ENCODE results near the gene CYTH4. TPM values are rescaled to one million over a fixed set of nuclear protein-coding genes. Genes with fewer than 3 reads are reported as not detected.
"Not testable (repeated sequence)": the region's sequence is repeated elsewhere in the genome, so short reads cannot be mapped to it uniquely, and the experiment has no call there.

Gene CYTH4
- total RNA-seq, 1 donor from 2014 or later, result not detected

DNA sequence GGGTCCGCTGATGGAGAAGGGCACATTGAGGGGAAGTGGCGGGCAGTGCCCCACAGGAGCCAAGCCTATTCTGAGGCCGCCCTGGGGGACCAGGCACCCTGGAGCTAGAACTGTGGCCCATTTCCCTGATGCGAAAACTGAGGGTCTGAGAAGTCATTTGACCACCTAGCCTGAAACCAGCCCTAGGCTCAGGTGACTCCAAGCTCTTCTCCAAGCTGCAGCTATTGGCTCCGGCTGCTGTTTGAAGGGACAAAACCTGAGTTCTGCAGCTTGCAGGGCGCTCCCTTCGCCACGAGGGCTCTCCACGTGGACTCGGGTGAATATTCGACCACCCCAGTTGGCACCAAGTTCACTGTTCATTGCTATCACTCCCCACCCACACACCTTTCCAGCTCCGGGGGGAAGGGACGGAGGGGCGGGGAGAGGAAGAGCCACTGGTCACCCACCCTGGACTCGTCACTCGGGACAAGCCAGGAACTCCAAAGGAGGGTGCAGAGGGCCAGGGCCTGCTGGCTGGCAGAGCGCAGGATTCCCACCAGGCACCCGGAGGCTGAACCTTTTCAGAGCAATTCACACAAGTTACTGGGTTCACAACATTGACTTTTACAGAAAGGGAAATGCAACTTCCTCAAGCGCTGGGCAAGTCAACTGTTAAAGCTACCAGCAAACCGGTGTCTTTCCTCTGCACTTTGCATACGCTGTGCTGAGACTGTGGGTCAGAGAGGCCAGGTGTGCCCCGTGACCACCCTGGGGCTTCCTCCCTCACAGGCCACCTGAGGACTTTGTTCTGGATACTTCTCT is 37.2 kb upstream of the CYTH4 start:
- Mint-ChIP-seq H3K27me3 (ENCODE audit: low read depth) (peaks cover 17% of the 10 kb centered on the region), H3K9me3 (ENCODE audit: low read depth) (no peaks in the 10 kb centered on the region), H3K4me1 (ENCODE audit: low read depth) (peaks cover 6% of the 10 kb centered on the region), H3K4me3 (ENCODE audit: unreplicated experiment) (no peak overlapping the region), H3K27ac (ENCODE audit: unreplicated experiment) (no peak overlapping the region), H3K36me3 (ENCODE audit: low read depth) (no peaks in the 10 kb centered on the region)
- DNase-seq (ENCODE audit: low spot score), result peak; percentile 42
- TF ChIP-seq, protein P1, sequence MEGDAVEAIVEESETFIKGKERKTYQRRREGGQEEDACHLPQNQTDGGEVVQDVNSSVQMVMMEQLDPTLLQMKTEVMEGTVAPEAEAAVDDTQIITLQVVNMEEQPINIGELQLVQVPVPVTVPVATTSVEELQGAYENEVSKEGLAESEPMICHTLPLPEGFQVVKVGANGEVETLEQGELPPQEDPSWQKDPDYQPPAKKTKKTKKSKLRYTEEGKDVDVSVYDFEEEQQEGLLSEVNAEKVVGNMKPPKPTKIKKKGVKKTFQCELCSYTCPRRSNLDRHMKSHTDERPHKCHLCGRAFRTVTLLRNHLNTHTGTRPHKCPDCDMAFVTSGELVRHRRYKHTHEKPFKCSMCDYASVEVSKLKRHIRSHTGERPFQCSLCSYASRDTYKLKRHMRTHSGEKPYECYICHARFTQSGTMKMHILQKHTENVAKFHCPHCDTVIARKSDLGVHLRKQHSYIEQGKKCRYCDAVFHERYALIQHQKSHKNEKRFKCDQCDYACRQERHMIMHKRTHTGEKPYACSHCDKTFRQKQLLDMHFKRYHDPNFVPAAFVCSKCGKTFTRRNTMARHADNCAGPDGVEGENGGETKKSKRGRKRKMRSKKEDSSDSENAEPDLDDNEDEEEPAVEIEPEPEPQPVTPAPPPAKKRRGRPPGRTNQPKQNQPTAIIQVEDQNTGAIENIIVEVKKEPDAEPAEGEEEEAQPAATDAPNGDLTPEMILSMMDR (IDR thresholded peaks at IDR 0.05), result no peak

DNA sequence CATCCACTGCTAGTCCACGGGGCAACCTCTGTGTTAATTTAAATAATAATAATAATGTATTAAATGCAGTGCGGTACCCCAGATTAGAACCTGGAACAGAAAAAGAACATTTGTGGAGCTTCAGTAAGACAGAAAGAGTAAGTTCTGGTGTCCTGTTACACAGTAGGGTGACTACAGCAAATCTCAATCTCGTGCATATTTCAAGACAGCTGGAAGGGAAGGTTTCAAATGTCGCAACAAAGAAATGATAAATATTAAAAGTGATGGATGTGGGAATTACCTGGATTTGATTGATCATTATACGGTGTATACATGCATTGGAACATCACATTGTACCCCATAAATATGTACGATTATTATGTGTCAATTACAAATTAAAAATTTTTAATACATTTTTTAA is 36.6 kb upstream of the CYTH4 start:
- H3K4me1 Mint-ChIP-seq (ENCODE audit: low read depth), result peaks cover 6% of the 10 kb centered on the region
- H3K27me3 Mint-ChIP-seq (ENCODE audit: low read depth), result peaks cover 14% of the 10 kb centered on the region
- H3K4me3 Mint-ChIP-seq (ENCODE audit: unreplicated experiment), result no peak overlapping the region
- H3K36me3 Mint-ChIP-seq (ENCODE audit: low read depth), result no peaks in the 10 kb centered on the region
- TF ChIP-seq, protein P1 (IDR thresholded peaks at IDR 0.05), result no peak
- no peaks in the 10 kb centered on the region for H3K9me3 Mint-ChIP-seq (ENCODE audit: low read depth)
- H3K27ac Mint-ChIP-seq (ENCODE audit: unreplicated experiment), result no peak overlapping the region
- no peak for DNase-seq (ENCODE audit: low spot score)

DNA sequence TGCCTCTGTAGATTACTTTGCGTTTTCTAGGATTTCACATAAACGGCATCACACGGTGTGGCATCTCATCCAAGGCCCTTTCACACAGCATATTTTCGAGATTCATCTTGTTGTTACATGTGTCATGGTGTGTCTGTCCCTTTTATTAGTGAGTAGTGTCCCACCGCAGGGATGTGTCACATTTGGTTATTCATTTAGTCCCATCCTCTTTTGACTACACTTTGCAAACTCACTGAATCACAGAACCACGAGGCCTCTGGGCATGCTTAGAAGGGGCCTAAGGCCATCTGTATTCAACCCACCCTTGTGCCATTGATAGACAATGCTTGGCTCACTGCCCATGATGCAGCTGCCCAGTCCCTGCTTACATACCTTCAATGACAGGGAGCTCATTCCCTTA is 34.1 kb upstream of the CYTH4 start:
- Mint-ChIP-seq H3K27ac (ENCODE audit: unreplicated experiment) (no peak overlapping the region), H3K4me3 (ENCODE audit: unreplicated experiment) (no peak overlapping the region), H3K36me3 (ENCODE audit: low read depth) (no peaks in the 10 kb centered on the region), H3K4me1 (ENCODE audit: low read depth) (no peaks in the 10 kb centered on the region), H3K9me3 (ENCODE audit: low read depth) (no peaks in the 10 kb centered on the region), H3K27me3 (ENCODE audit: low read depth) (peaks cover 23% of the 10 kb centered on the region)
- no peak for DNase-seq (ENCODE audit: low spot score)
- TF ChIP-seq, protein P1 (IDR thresholded peaks at IDR 0.05), result no peak

DNA sequence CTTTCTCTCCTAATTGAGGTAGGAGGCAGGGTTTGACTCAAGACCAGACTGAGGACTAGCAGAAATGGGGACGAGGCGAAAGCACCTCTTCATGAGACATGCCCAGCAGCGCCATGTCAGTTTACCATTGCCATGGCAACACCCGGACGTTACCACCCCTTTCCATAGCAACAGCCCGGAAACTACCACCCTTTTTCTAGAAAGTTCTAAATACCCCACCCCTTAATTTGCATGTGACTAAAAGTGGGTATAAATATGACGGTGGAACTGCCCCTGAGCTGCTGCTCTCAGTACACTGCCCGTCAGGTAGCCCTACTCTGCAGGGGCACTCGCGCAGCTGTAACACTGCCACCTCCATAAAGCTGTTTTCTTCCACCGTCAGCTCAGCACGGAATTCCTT is 32.3 kb upstream of the CYTH4 start:
- peaks cover 9% of the 10 kb centered on the region for H3K4me1 Mint-ChIP-seq (ENCODE audit: low read depth)
- no peaks in the 10 kb centered on the region for H3K9me3 Mint-ChIP-seq (ENCODE audit: low read depth)
- TF ChIP-seq, protein P1 (IDR thresholded peaks at IDR 0.05), result no peak
- no peak overlapping the region for H3K27ac Mint-ChIP-seq (ENCODE audit: unreplicated experiment)
- H3K36me3 Mint-ChIP-seq (ENCODE audit: low read depth), result no peaks in the 10 kb centered on the region
- H3K27me3 Mint-ChIP-seq (ENCODE audit: low read depth), result peaks cover 18% of the 10 kb centered on the region
- no peak overlapping the region for H3K4me3 Mint-ChIP-seq (ENCODE audit: unreplicated experiment)
- DNase-seq (ENCODE audit: low spot score), result no peak

DNA sequence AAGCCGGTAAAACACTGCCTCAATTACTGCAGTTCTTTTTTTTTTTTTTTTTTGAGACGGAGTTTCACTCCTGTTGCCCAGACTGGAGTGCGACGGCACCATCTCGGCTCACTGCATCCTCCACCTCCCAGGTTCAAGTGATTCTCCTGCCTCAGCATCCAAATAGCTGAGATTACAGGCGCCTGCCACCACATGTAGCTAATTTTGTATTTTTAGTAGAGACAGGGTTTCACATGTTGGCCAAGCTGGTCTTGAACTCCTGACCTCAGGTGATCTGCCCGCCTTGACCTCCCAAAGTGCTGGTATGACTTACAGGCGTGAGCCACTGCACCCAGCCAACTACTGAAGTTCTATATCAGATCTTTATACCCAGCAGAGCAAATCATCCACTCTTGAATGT is 30.5 kb upstream of the CYTH4 start:
- not testable (repeated sequence) for H3K9me3 Mint-ChIP-seq (ENCODE audit: low read depth); H3K36me3 Mint-ChIP-seq (ENCODE audit: low read depth); H3K27ac Mint-ChIP-seq (ENCODE audit: unreplicated experiment); H3K4me3 Mint-ChIP-seq (ENCODE audit: unreplicated experiment); H3K4me1 Mint-ChIP-seq (ENCODE audit: low read depth); DNase-seq (ENCODE audit: low spot score)
- peaks cover 26% of the 10 kb centered on the region for H3K27me3 Mint-ChIP-seq (ENCODE audit: low read depth)

DNA sequence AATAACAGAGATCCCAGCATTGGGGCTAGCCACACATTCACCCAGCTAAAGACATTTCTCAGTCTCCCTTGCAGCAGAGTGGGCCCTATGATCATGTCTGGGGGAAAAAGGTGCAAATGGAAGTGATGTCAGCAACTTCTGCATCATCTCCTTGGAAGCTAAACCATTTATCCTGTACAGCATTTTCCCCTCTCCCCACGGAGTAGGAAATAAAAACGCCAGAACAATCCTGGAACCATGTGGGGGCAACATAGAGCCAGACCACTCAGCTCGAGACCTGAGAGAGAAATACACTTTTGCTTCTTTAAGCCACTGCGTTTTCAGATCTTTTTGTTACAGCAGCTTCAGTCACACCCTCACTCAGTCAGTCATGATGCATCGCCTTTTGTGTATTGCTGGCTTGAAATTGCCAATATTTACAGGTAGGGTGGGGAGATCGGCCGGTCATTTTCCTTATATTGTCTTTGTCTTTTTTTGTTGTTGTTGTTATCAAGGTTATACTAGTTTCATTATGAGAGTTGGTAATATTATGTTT is 29.1 kb upstream of the CYTH4 start:
- Mint-ChIP-seq H3K36me3 (ENCODE audit: low read depth) (no peaks in the 10 kb centered on the region), H3K4me1 (ENCODE audit: low read depth) (peaks cover 9% of the 10 kb centered on the region), H3K27ac (ENCODE audit: unreplicated experiment) (no peak overlapping the region), H3K9me3 (ENCODE audit: low read depth) (no peaks in the 10 kb centered on the region), H3K27me3 (ENCODE audit: low read depth) (peaks cover 25% of the 10 kb centered on the region), H3K4me3 (ENCODE audit: unreplicated experiment) (no peak overlapping the region)
- DNase-seq (ENCODE audit: low spot score), result no peak
- TF ChIP-seq, protein P1 (IDR thresholded peaks at IDR 0.05), result peak; percentile 18
